ENCODE results near the gene CARS1.

Gene CARS1

DNA sequence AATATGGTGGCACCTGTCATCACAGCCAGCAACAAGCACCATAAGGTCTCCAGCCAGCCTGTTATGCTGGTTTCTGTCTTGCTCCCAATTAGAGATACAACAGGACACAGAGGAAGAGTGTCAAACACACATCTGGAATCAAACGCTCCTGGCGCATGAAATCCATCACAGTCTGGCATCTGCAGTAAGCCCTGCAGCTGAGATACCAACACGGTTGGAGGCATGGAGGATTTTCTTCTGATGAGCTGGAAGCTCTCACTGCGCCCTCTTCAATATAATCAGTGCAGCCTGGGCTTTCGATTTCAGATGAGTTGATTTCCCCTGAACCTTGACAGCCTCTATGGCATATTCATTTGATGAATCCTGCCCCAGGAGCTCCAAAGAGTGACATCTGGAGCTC is 27.8 kb upstream of the CARS1 start:
- TF ChIP-seq, protein P1, sequence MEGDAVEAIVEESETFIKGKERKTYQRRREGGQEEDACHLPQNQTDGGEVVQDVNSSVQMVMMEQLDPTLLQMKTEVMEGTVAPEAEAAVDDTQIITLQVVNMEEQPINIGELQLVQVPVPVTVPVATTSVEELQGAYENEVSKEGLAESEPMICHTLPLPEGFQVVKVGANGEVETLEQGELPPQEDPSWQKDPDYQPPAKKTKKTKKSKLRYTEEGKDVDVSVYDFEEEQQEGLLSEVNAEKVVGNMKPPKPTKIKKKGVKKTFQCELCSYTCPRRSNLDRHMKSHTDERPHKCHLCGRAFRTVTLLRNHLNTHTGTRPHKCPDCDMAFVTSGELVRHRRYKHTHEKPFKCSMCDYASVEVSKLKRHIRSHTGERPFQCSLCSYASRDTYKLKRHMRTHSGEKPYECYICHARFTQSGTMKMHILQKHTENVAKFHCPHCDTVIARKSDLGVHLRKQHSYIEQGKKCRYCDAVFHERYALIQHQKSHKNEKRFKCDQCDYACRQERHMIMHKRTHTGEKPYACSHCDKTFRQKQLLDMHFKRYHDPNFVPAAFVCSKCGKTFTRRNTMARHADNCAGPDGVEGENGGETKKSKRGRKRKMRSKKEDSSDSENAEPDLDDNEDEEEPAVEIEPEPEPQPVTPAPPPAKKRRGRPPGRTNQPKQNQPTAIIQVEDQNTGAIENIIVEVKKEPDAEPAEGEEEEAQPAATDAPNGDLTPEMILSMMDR (IDR thresholded peaks at IDR 0.05; ENCODE audit: extremely low read depth, insufficient read depth, missing control alignments), result no peak
- no peak for DNase-seq (ENCODE audit: low spot score)
- in situ Hi-C loops (cut with MboI; ENCODE audit: low pct_unique_long_range_greater_than_20kb, low sequenced_read_pairs, unreplicated experiment), result no loop called here

DNA sequence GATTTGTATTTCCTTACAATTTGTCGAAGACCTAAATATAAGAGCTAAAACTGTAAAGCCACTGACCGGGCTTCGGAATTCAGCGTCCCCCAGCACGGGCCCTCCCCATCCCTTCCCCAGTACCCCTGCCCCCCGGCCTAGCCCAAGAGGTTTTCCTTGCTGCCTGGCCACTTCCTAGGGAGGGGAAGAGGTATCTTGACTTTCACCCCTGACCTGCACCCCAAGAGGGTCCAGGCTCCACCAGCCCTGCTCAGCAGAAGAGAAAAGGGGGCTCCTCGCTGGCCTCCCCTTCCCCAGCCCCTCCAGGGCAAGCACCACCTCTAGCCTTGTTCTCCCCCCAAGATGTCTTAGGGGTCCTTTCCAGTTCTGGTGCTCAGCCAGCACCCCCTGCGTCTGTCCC is 26.1 kb upstream of the CARS1 start:
- no peak for DNase-seq (ENCODE audit: low spot score)
- in situ Hi-C loops (cut with MboI; ENCODE audit: low pct_unique_long_range_greater_than_20kb, low sequenced_read_pairs, unreplicated experiment), result no loop called here
- TF ChIP-seq, protein P1 (IDR thresholded peaks at IDR 0.05; ENCODE audit: extremely low read depth, insufficient read depth, missing control alignments), result no peak

DNA sequence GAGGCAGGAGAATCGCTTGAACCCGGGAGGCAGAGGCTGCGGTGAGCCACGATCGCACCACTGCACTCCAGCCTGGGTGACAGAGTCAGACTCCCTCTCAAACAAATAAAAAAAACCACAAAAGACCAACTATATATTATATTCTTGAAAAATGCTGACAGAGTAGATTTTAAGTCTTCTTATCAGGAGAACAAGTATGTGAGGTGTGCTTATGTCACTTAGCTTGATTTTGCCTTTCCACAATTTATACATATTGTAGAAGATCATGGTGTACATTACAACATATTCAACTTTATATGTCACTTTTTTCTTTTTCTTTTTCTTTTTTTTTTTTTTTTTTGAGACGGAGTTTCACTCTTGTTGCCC is 24.1 kb upstream of the CARS1 start:
- TF ChIP-seq, protein P1 (IDR thresholded peaks at IDR 0.05; ENCODE audit: extremely low read depth, insufficient read depth, missing control alignments), result no peak
- in situ Hi-C loops (cut with MboI; ENCODE audit: low pct_unique_long_range_greater_than_20kb, low sequenced_read_pairs, unreplicated experiment), result no loop called here
- DNase-seq (ENCODE audit: low spot score), result no peak

DNA sequence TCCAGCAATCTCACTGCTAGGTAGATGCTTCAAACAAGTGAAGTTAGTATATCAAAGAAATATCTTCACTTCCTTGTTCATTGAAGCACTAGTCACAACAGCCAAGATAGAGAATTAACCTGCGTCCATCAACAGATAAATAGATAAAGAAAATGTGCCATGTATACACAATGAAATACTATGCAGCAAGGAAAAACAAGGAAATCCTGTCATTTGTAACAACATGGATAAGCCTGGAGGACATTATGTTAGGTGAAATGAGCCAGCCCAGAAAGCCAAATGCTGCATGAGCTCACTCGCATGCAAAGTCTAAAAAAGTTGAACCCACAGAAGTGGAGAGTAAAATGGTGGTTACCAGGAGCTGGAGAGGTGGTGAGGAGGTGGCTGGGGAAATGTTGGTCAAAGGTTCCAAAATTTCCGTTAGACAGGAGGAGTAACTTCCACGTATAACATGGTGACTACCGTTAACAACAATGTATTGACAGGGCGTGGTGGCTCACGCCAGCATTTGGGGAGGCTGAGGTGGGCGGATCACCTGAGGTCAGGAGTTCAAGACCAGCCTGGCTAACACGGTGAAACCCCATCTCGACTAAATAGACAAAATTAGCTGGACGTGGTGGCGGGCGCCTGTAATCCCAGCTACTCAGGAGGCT is 23.6 kb upstream of the CARS1 start:
- in situ Hi-C loops (cut with MboI; ENCODE audit: low pct_unique_long_range_greater_than_20kb, low sequenced_read_pairs, unreplicated experiment), result no loop called here
- no peak for DNase-seq (ENCODE audit: low spot score)
- TF ChIP-seq, protein P1 (IDR thresholded peaks at IDR 0.05; ENCODE audit: extremely low read depth, insufficient read depth, missing control alignments), result no peak

DNA sequence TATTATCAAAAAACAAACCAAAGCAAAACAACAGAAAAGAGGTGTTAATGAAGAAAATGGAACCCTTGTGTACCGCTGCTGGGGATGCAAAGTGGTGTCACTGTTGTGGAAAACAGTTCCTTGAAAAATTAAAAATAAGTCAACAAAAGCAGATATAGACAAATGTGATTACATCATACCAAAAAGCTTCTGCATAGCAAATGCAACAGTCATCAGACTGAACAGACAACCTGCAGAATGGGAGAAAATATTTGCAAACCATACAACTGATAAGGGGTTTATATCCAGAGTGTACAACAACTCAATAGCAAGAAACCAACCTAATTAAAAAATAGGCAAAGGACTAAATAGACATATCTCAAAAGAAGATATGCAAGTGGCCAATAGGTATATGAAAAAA is 22.9 kb upstream of the CARS1 start:
- no peak for DNase-seq (ENCODE audit: low spot score)
- TF ChIP-seq, protein P1 (IDR thresholded peaks at IDR 0.05; ENCODE audit: extremely low read depth, insufficient read depth, missing control alignments), result no peak
- in situ Hi-C loops (cut with MboI; ENCODE audit: low pct_unique_long_range_greater_than_20kb, low sequenced_read_pairs, unreplicated experiment), result no loop called here

DNA sequence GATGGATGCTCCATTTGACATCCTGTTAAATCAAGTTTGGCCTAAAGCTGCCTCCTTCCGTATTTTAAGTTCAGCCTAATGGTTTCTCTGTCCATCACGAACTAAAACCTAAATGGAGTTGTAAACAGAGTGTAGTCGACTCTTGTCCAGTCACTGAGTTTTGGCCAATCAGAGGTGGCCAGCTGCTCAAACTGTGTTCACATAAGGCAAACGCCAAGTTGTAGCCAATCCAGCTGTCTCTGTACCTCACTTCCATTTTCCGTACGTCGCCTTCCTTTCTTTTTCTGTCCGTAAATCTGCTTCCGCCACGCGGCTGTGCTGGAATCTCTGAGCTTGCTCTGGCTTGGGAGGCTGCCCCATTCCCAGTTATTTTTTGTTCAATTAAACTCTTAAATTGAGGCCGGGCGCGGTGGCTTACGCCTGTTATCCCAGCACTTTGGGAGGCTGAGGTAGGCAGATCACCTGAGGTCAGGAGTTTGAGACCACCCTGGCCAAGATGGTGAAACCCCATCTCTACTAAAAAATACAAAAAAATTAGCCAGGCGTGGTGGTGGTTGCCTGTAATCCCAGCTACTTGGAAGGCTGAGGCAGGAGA is 20.7 kb upstream of the CARS1 start:
- no peak for DNase-seq (ENCODE audit: low spot score)
- in situ Hi-C loops (cut with MboI; ENCODE audit: low pct_unique_long_range_greater_than_20kb, low sequenced_read_pairs, unreplicated experiment), result no loop called here
- TF ChIP-seq, protein P1 (IDR thresholded peaks at IDR 0.05; ENCODE audit: extremely low read depth, insufficient read depth, missing control alignments), result no peak

Data from GM13977 (cell line).